ENCODE results near the gene ST3GAL3.

Gene ST3GAL3

GRCh38 chr1:43925846-43926245 is 218.5 kb downstream of the ST3GAL3 start:
- no peak overlapping the region for H3K18ac ChIP-seq (ENCODE audit: low read length)
- no peak overlapping the region for H2BK5ac ChIP-seq (ENCODE audit: low read length)
- no peak overlapping the region for H2AFZ ChIP-seq (ENCODE audit: low read length)
- H2BK120ac ChIP-seq (ENCODE audit: low read depth, low read length), result no peak overlapping the region
- no peak overlapping the region for H3K9ac ChIP-seq (ENCODE audit: low read depth, low read length, poor library complexity)
- H2BK12ac ChIP-seq (ENCODE audit: low read length), result no peak overlapping the region
- no peak overlapping the region for H3K4me3 ChIP-seq (ENCODE audit: low read length in 2 of 2)
- H3K4me1 ChIP-seq (ENCODE audit: control insufficient read depth in 2 of 2, insufficient read depth in 1 of 2, low read depth in 1 of 2, low read length in 2 of 2), result no peaks in the 10 kb centered on the region
- H2AK5ac ChIP-seq (ENCODE audit: low read depth, low read length), result no peak overlapping the region
- H3K23ac ChIP-seq (ENCODE audit: low read depth, low read length, poor library complexity), result no peak overlapping the region
- H4K8ac ChIP-seq (ENCODE audit: low read depth, low read length), result no peak overlapping the region
- no peak overlapping the region for H3K4me2 ChIP-seq (ENCODE audit: insufficient read depth, low read length, poor library complexity, severe bottlenecking)
- no peaks in the 10 kb centered on the region for H3K9me3 ChIP-seq (replicated peaks in 1 of 2; ENCODE audit: control insufficient read depth in 2 of 2, insufficient read depth in 1 of 2, low read depth in 1 of 2, low read length in 2 of 2)
- H3K4ac ChIP-seq (ENCODE audit: low read length), result no peak overlapping the region
- no peaks in the 10 kb centered on the region for H3K79me1 ChIP-seq (ENCODE audit: low read depth, low read length)
- DNase-seq (ENCODE audit: low spot score), result no peak
- no peak overlapping the region for H3K27ac ChIP-seq (replicated peaks; ENCODE audit: low read length)
- peaks cover 2 to 33% of the 10 kb centered on the region in 2 donors for H3K36me3 ChIP-seq (replicated peaks in 1 of 2; ENCODE audit: control insufficient read depth in 2 of 2, insufficient read depth in 2 of 2, low read length in 2 of 2)
- no peak overlapping the region for H2BK15ac ChIP-seq (ENCODE audit: low read length)
- H4K91ac ChIP-seq (ENCODE audit: low read depth, low read length, poor library complexity), result no peak overlapping the region
- no peaks in the 10 kb centered on the region for H3K27me3 ChIP-seq (ENCODE audit: control insufficient read depth in 3 of 3, insufficient read depth in 3 of 3, low read depth in 1 of 3, low read length in 3 of 3)
- no CpG with 5 or more reads among the region's 9 CpGs for WGBS, 2 donors (ENCODE audit: extremely low coverage in 2 of 2, insufficient read length in 2 of 2, insufficient replicate concordance in 1 of 2)
- H3K14ac ChIP-seq (ENCODE audit: low read length), result no peak overlapping the region

GRCh38 chr1:43930168-43930948 is 223.0 kb downstream of the ST3GAL3 start:
- Histone ChIP-seq H3K4ac (ENCODE audit: low read length) (no peak overlapping the region), H3K4me2 (ENCODE audit: insufficient read depth, low read length, poor library complexity, severe bottlenecking) (no peak overlapping the region), H4K8ac (ENCODE audit: low read depth, low read length) (no peak overlapping the region), H3K9me3 (replicated peaks in 1 of 2; ENCODE audit: control insufficient read depth in 2 of 2, insufficient read depth in 1 of 2, low read depth in 1 of 2, low read length in 2 of 2) (no peaks in the 10 kb centered on the region), H2BK120ac (ENCODE audit: low read depth, low read length) (no peak overlapping the region), H3K23ac (ENCODE audit: low read depth, low read length, poor library complexity) (no peak overlapping the region), H2AFZ (ENCODE audit: low read length) (no peak overlapping the region), H2AK5ac (ENCODE audit: low read depth, low read length) (no peak overlapping the region), H3K14ac (ENCODE audit: low read length) (no peak overlapping the region), H2BK15ac (ENCODE audit: low read length) (no peak overlapping the region), H3K4me1 (ENCODE audit: control insufficient read depth in 2 of 2, insufficient read depth in 1 of 2, low read depth in 1 of 2, low read length in 2 of 2) (peaks cover 5 to 16% of the 10 kb centered on the region in 2 donors), H3K4me3 (ENCODE audit: low read length in 2 of 2) (no peak overlapping the region), H3K18ac (ENCODE audit: low read length) (no peak overlapping the region), H4K91ac (ENCODE audit: low read depth, low read length, poor library complexity) (no peak overlapping the region), H3K27me3 (ENCODE audit: control insufficient read depth in 3 of 3, insufficient read depth in 3 of 3, low read depth in 1 of 3, low read length in 3 of 3) (peaks cover 2 to 11% (median 4%) of the 10 kb centered on the region in 3 experiments), H3K79me1 (ENCODE audit: low read depth, low read length) (no peaks in the 10 kb centered on the region), H3K27ac (replicated peaks; ENCODE audit: low read length) (no peak overlapping the region), H2BK12ac (ENCODE audit: low read length) (no peak overlapping the region), H3K36me3 (replicated peaks in 1 of 2; ENCODE audit: control insufficient read depth in 2 of 2, insufficient read depth in 2 of 2, low read length in 2 of 2) (peaks cover 2 to 20% of the 10 kb centered on the region in 2 donors), H3K9ac (ENCODE audit: low read depth, low read length, poor library complexity) (no peak overlapping the region), H2BK5ac (ENCODE audit: low read length) (no peak overlapping the region)
- DNase-seq (ENCODE audit: low spot score), result no peak
- WGBS, 2 donors (ENCODE audit: extremely low coverage in 2 of 2, insufficient read length in 2 of 2, insufficient replicate concordance in 1 of 2), result no CpG with 5 or more reads among the region's 10 CpGs

- H4K91ac ChIP-seq (ENCODE audit: low read depth, low read length, poor library complexity), result no peak overlapping the region
- H3K23ac ChIP-seq (ENCODE audit: low read depth, low read length, poor library complexity), result no peak overlapping the region
- no peaks in the 10 kb centered on the region for H3K9me3 ChIP-seq (replicated peaks in 1 of 2; ENCODE audit: control insufficient read depth in 2 of 2, insufficient read depth in 1 of 2, low read depth in 1 of 2, low read length in 2 of 2)
- H2BK12ac ChIP-seq (ENCODE audit: low read length), result no peak overlapping the region
- H2AK5ac ChIP-seq (ENCODE audit: low read depth, low read length), result no peak overlapping the region
- no peak overlapping the region for H3K14ac ChIP-seq (ENCODE audit: low read length)
- no CpG with 5 or more reads among the region's 4 CpGs for WGBS, 2 donors (ENCODE audit: extremely low coverage in 2 of 2, insufficient read length in 2 of 2, insufficient replicate concordance in 1 of 2)
- H3K18ac ChIP-seq (ENCODE audit: low read length), result no peak overlapping the region
- no peaks in the 10 kb centered on the region for H3K79me1 ChIP-seq (ENCODE audit: low read depth, low read length)
- no peak overlapping the region for H2BK15ac ChIP-seq (ENCODE audit: low read length)
- peaks cover 8 to 21% of the 10 kb centered on the region in 2 donors for H3K4me1 ChIP-seq (ENCODE audit: control insufficient read depth in 2 of 2, insufficient read depth in 1 of 2, low read depth in 1 of 2, low read length in 2 of 2)
- no peak overlapping the region for H2BK120ac ChIP-seq (ENCODE audit: low read depth, low read length)
- H3K27ac ChIP-seq (replicated peaks; ENCODE audit: low read length), result no peak overlapping the region
- peaks cover 4 to 16% (median 7%) of the 10 kb centered on the region in 3 experiments for H3K27me3 ChIP-seq (ENCODE audit: control insufficient read depth in 3 of 3, insufficient read depth in 3 of 3, low read depth in 1 of 3, low read length in 3 of 3)
- H2AFZ ChIP-seq (ENCODE audit: low read length), result no peak overlapping the region
- H3K4ac ChIP-seq (ENCODE audit: low read length), result no peak overlapping the region
- no peak overlapping the region for H3K4me2 ChIP-seq (ENCODE audit: insufficient read depth, low read length, poor library complexity, severe bottlenecking)
- H3K4me3 ChIP-seq (ENCODE audit: low read length in 2 of 2), result no peak overlapping the region
- H4K8ac ChIP-seq (ENCODE audit: low read depth, low read length), result no peak overlapping the region
- no peak overlapping the region for H3K9ac ChIP-seq (ENCODE audit: low read depth, low read length, poor library complexity)
- no peak overlapping the region for H2BK5ac ChIP-seq (ENCODE audit: low read length)
- peaks cover 0 to 15% of the 10 kb centered on the region in 2 donors for H3K36me3 ChIP-seq (replicated peaks in 1 of 2; ENCODE audit: control insufficient read depth in 2 of 2, insufficient read depth in 2 of 2, low read length in 2 of 2)
- no peak for DNase-seq (ENCODE audit: low spot score)
Observed at GRCh38 chr1:43930949-43931275, 223.6 kb downstream of the ST3GAL3 start.

GRCh38 chr1:43931711-43932660 is 224.7 kb downstream of the ST3GAL3 start:
- H2BK5ac ChIP-seq (ENCODE audit: low read length), result no peak overlapping the region
- H3K18ac ChIP-seq (ENCODE audit: low read length), result no peak overlapping the region
- H3K4ac ChIP-seq (ENCODE audit: low read length), result no peak overlapping the region
- H2AK5ac ChIP-seq (ENCODE audit: low read depth, low read length), result no peak overlapping the region
- no peaks in the 10 kb centered on the region for H3K9me3 ChIP-seq (replicated peaks in 1 of 2; ENCODE audit: control insufficient read depth in 2 of 2, insufficient read depth in 1 of 2, low read depth in 1 of 2, low read length in 2 of 2)
- peaks cover 4 to 22% (median 10%) of the 10 kb centered on the region in 3 experiments for H3K27me3 ChIP-seq (ENCODE audit: control insufficient read depth in 3 of 3, insufficient read depth in 3 of 3, low read depth in 1 of 3, low read length in 3 of 3)
- H3K36me3 ChIP-seq (replicated peaks in 1 of 2; ENCODE audit: control insufficient read depth in 2 of 2, insufficient read depth in 2 of 2, low read length in 2 of 2), result peaks cover 0 to 8% of the 10 kb centered on the region in 2 donors
- H2BK15ac ChIP-seq (ENCODE audit: low read length), result no peak overlapping the region
- no peak overlapping the region for H3K4me2 ChIP-seq (ENCODE audit: insufficient read depth, low read length, poor library complexity, severe bottlenecking)
- DNase-seq (ENCODE audit: low spot score), result no peak
- H2BK12ac ChIP-seq (ENCODE audit: low read length), result no peak overlapping the region
- no peak overlapping the region for H3K27ac ChIP-seq (replicated peaks; ENCODE audit: low read length)
- H3K9ac ChIP-seq (ENCODE audit: low read depth, low read length, poor library complexity), result no peak overlapping the region
- no peak overlapping the region for H2BK120ac ChIP-seq (ENCODE audit: low read depth, low read length)
- H3K4me1 ChIP-seq (ENCODE audit: control insufficient read depth in 2 of 2, insufficient read depth in 1 of 2, low read depth in 1 of 2, low read length in 2 of 2), result peaks cover 8 to 23% of the 10 kb centered on the region in 2 donors
- H4K91ac ChIP-seq (ENCODE audit: low read depth, low read length, poor library complexity), result no peak overlapping the region
- H3K14ac ChIP-seq (ENCODE audit: low read length), result no peak overlapping the region
- H3K4me3 ChIP-seq (ENCODE audit: low read length in 2 of 2), result no peak overlapping the region
- peaks cover 1% of the 10 kb centered on the region for H3K79me1 ChIP-seq (ENCODE audit: low read depth, low read length)
- no peak overlapping the region for H2AFZ ChIP-seq (ENCODE audit: low read length)
- H4K8ac ChIP-seq (ENCODE audit: low read depth, low read length), result peak overlapping the region; percentile 25
- WGBS, 2 donors (ENCODE audit: extremely low coverage in 2 of 2, insufficient read length in 2 of 2, insufficient replicate concordance in 1 of 2), result no CpG with 5 or more reads among the region's 13 CpGs
- H3K23ac ChIP-seq (ENCODE audit: low read depth, low read length, poor library complexity), result peak overlapping the region; percentile 3
